Astrocyte (in vitro differentiated cells and primary cell): ENCODE measurements around the gene GP5. TPM values are rescaled to one million over a fixed set of nuclear protein-coding genes. Genes with fewer than 3 reads are reported as not detected.
A peak's percentile ranks its signal among the peaks of the same experiment; 100 is the strongest.

Experiments
- DNase-seq: peaks from one replicate; pipeline ENCODE4 v3.0.0-alpha.2; 2010; ENCODE audit warnings: low read depth
- FAIRE-seq: peaks from 2 replicates; lab custom pipeline; 2011; peaks lifted over from hg19 to GRCh38; lab: Jason Lieb, UNC
- H2AFZ ChIP-seq: 2 replicates; pipeline ENCODE4 v1.6.0; 2012; ENCODE audit warnings: low read depth, low read length, inconsistent platforms
- H3K27ac ChIP-seq: 2 replicates; pipeline ENCODE4 v1.5.1; 2011; ENCODE audit warnings: low read depth, low read length, inconsistent platforms
- H3K27me3 ChIP-seq: 2 replicates; pipeline ENCODE4 v1.6.0; 2011; ENCODE audit warnings: low read length, inconsistent platforms; ENCODE audit not compliant: insufficient read depth
- H3K36me3 ChIP-seq: 2 replicates; pipeline ENCODE4 v1.5.1; 2011; ENCODE audit warnings: low read length, inconsistent platforms; ENCODE audit not compliant: insufficient read depth
- H3K4me1 ChIP-seq: 2 replicates; pipeline ENCODE4 v1.5.1; 2011; ENCODE audit warnings: low read length, inconsistent platforms; ENCODE audit not compliant: insufficient read depth
- H3K4me2 ChIP-seq: 2 replicates; pipeline ENCODE4 v1.6.0; 2012; ENCODE audit warnings: low read length, inconsistent platforms
- H3K4me3 ChIP-seq: 2 replicates; pipeline ENCODE4 v1.5.1; 2011; ENCODE audit warnings: low read depth, mild to moderate bottlenecking, low read length, inconsistent platforms; ENCODE audit not compliant: insufficient read depth
- H3K79me2 ChIP-seq: 2 replicates; pipeline ENCODE4 v1.6.0; 2012; ENCODE audit warnings: mild to moderate bottlenecking, low read length, inconsistent platforms; ENCODE audit not compliant: insufficient read depth
- H3K9ac ChIP-seq: 2 replicates; pipeline ENCODE4 v1.6.0; 2012; ENCODE audit warnings: mild to moderate bottlenecking, low read length, inconsistent platforms
- H3K9me3 ChIP-seq: 2 replicates; pipeline ENCODE4 v1.5.1; 2012; ENCODE audit warnings: low read depth, mild to moderate bottlenecking, low read length, inconsistent platforms; ENCODE audit not compliant: insufficient read depth
- H4K20me1 ChIP-seq: 2 replicates; pipeline ENCODE4 v1.6.0; 2012; ENCODE audit warnings: low read length, inconsistent platforms; ENCODE audit not compliant: insufficient read depth
- H3K27ac Mint-ChIP-seq: one replicate; pipeline ENCODE4 v1.8.0; 2021; ENCODE audit warnings: mild to moderate bottlenecking, mixed read lengths; ENCODE audit not compliant: unreplicated experiment
- H3K27me3 Mint-ChIP-seq: one replicate; pipeline ENCODE4 v1.8.0; 2021; ENCODE audit warnings: low read depth, mixed read lengths; ENCODE audit not compliant: unreplicated experiment
- H3K36me3 Mint-ChIP-seq: one replicate; pipeline ENCODE4 v1.8.0; 2021; ENCODE audit warnings: low read depth, mixed read lengths; ENCODE audit not compliant: unreplicated experiment
- H3K4me1 Mint-ChIP-seq: one replicate; pipeline ENCODE4 v1.8.0; 2021; ENCODE audit warnings: low read depth, mixed read lengths; ENCODE audit not compliant: unreplicated experiment
- H3K4me3 Mint-ChIP-seq: one replicate; pipeline ENCODE4 v1.8.0; 2021; ENCODE audit warnings: mild to moderate bottlenecking, moderate library complexity, mixed read lengths; ENCODE audit not compliant: unreplicated experiment
- H3K9me3 Mint-ChIP-seq: one replicate; pipeline ENCODE4 v1.8.0; 2021; ENCODE audit warnings: mild to moderate bottlenecking, mixed read lengths; ENCODE audit not compliant: unreplicated experiment
- EZH2 ChIP-seq: IDR thresholded peaks from 2 replicates; pipeline ENCODE4 v1.6.1; 2012; ENCODE audit warnings: mild to moderate bottlenecking, low read length, inconsistent platforms; ENCODE audit not compliant: insufficient read depth
- total RNA-seq: library from RNA; stranded (reverse); gene quantifications from 2 replicates; pipeline ENCODE4 v1.2.1, GENCODE V29; 2021
- TF ChIP-seq, protein P1 (sequence below): IDR thresholded peaks from 2 replicates; pipeline ENCODE4 v1.5.1; 2011; ENCODE audit warnings: low read depth, mild to moderate bottlenecking, inconsistent platforms, low read length, moderate library complexity; ENCODE audit not compliant: insufficient read depth

Gene GP5
- total RNA-seq, 1 donor from 2014 or later: not detected

DNA sequence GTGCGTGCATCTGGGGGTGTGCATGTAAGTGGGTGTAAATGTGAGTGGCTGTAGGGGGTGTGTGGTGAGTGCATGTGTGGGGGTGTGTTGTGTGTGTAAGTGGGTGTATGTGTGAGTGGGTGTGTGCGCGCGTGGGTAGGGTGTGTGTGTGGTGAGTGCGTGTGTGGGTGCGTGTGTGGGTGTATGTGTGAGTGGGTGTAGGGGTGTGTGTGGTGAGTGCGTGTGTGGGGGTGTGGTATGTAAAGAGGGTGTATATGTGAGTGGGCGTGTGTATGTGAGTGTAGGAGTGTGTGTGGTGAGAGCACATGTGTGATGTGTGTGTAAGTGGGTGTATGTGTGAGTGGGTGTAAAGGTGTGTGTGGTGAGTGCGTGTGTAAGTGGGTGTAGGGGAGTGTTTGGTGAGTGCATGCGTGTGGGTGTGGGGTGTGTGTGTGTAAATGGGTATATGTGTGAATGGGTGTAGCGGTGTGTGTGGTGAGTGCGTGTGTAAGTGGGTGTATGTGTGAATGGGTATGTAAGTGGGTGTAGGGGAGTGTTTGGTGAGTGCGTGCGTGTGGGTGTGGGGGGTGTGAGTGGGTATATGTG lies 47.0 kb downstream of the GP5 start:
- Histone ChIP-seq H3K36me3 (no peaks in the 10 kb centered on the region), H3K4me1 (peaks cover 4% of the 10 kb centered on the region), H3K27ac (no peak overlapping the region), H3K4me3 (no peak overlapping the region), H4K20me1 (no peaks in the 10 kb centered on the region), H2AFZ (no peak overlapping the region), H3K79me2 (no peaks in the 10 kb centered on the region), H3K9me3 (no peaks in the 10 kb centered on the region), H3K27me3 (no peaks in the 10 kb centered on the region), H3K4me2 (no peak overlapping the region), H3K9ac (no peak overlapping the region)
- H3K27me3 Mint-ChIP-seq: peaks cover 25% of the 10 kb centered on the region
- H3K4me3 Mint-ChIP-seq: no peak overlapping the region
- H3K36me3 Mint-ChIP-seq: no peaks in the 10 kb centered on the region
- H3K27ac Mint-ChIP-seq: no peak overlapping the region
- H3K9me3 Mint-ChIP-seq: no peaks in the 10 kb centered on the region
- TF ChIP-seq, protein P1, sequence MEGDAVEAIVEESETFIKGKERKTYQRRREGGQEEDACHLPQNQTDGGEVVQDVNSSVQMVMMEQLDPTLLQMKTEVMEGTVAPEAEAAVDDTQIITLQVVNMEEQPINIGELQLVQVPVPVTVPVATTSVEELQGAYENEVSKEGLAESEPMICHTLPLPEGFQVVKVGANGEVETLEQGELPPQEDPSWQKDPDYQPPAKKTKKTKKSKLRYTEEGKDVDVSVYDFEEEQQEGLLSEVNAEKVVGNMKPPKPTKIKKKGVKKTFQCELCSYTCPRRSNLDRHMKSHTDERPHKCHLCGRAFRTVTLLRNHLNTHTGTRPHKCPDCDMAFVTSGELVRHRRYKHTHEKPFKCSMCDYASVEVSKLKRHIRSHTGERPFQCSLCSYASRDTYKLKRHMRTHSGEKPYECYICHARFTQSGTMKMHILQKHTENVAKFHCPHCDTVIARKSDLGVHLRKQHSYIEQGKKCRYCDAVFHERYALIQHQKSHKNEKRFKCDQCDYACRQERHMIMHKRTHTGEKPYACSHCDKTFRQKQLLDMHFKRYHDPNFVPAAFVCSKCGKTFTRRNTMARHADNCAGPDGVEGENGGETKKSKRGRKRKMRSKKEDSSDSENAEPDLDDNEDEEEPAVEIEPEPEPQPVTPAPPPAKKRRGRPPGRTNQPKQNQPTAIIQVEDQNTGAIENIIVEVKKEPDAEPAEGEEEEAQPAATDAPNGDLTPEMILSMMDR: no peak
- TF ChIP-seq EZH2: no peak
- peaks cover 4% of the 10 kb centered on the region for H3K4me1 Mint-ChIP-seq
- DNase-seq (no peak), FAIRE-seq (no peak)

- H2AFZ ChIP-seq: no peak within 1 kb of the TSS
- Mint-ChIP-seq H3K4me3 (peak within 1 kb of the TSS; percentile 45), H3K27ac (peak within 1 kb of the TSS; percentile 89), H3K4me1 (peaks cover 4% of the 10 kb centered on the region), H3K36me3 (no peaks in the 10 kb centered on the region), H3K27me3 (peaks cover 29% of the 10 kb centered on the region), H3K9me3 (no peaks in the 10 kb centered on the region)
- H3K27me3 ChIP-seq: no peaks in the 10 kb centered on the region
- H3K4me1 ChIP-seq: peaks cover 4% of the 10 kb centered on the region
- H3K27ac ChIP-seq: peak within 1 kb of the TSS; percentile 43
- no peak within 1 kb of the TSS for H3K9ac ChIP-seq
- no peak for FAIRE-seq
- H3K9me3 ChIP-seq: no peaks in the 10 kb centered on the region
- DNase-seq: no peak
- H3K4me3 ChIP-seq: no peak within 1 kb of the TSS
- no peak for TF ChIP-seq EZH2
- TF ChIP-seq, protein P1: no peak
- no peaks in the 10 kb centered on the region for H3K79me2 ChIP-seq
- no peaks in the 10 kb centered on the region for H3K36me3 ChIP-seq
- H3K4me2 ChIP-seq: no peak within 1 kb of the TSS
- no peaks in the 10 kb centered on the region for H4K20me1 ChIP-seq
Measured at GRCh38 chr3:194351080-194351672, 47.9 kb downstream of the GP5 start, which contains the start of gene CPN2. CPN2 (minus strand) TSS chr3:194351328; CDS start chr3:194342702, 8,626 bp downstream.

GRCh38 chr3:194350726-194351071 lies 48.4 kb downstream of the GP5 start:
- Histone ChIP-seq H3K9ac (no peak overlapping the region), H3K36me3 (no peaks in the 10 kb centered on the region), H3K4me1 (peaks cover 4% of the 10 kb centered on the region), H4K20me1 (no peaks in the 10 kb centered on the region), H3K4me2 (no peak overlapping the region), H3K27ac (peak overlapping the region; percentile 12), H3K4me3 (no peak overlapping the region), H3K79me2 (no peaks in the 10 kb centered on the region), H2AFZ (no peak overlapping the region), H3K9me3 (no peaks in the 10 kb centered on the region), H3K27me3 (no peaks in the 10 kb centered on the region)
- DNase-seq (no peak), FAIRE-seq (no peak)
- Mint-ChIP-seq H3K4me1 (peaks cover 4% of the 10 kb centered on the region), H3K36me3 (no peaks in the 10 kb centered on the region), H3K27me3 (peaks cover 27% of the 10 kb centered on the region), H3K9me3 (no peaks in the 10 kb centered on the region), H3K27ac (no peak overlapping the region), H3K4me3 (no peak overlapping the region)
- TF ChIP-seq, protein P1: no peak
- no peak for TF ChIP-seq EZH2
